K562 (cell line): Measurements from ENCODE around the gene SNX27. TPM values are rescaled to one million over a fixed set of nuclear protein-coding genes. Genes with fewer than 3 reads are reported as not detected.

ENCODE experiments used
- ATAC-seq: fragments of 200-7000 bp; cut with Tn5 transposase; 3 replicates; pipeline ENCODE4 v1.9.1; 2020; ENCODE audit warnings: moderate library complexity
- BruUV-seq: library from RNA; stranded (reverse); fragments of 400-500 nt; replicated peaks from 2 replicates; lab custom pipeline; 2021; lab: Mats Ljungman, UMichigan
- CTCF ChIA-PET: fragments of 300-600 bp; formaldehyde crosslinking; extraction: SDS; loops from one replicate; lab custom pipeline; 2021; ENCODE audit warnings: low intra/inter-chr PET ratio; lab: Yijun Ruan, JAX
- POLR2A ChIA-PET: fragments of 300-600, 350-650 bp; sonication (Branson Sonifier 250); formaldehyde crosslinking; extraction: SDS; loops from one replicate; lab custom pipeline; 2021; ENCODE audit warnings: antibody characterized with exemption, inconsistent platforms; lab: Yijun Ruan, JAX
- DNase-seq, 4 experiments: peaks; one replicate each; pipeline versions ENCODE4 v3.0.0 to v3.0.0-alpha.2; 2011 to 2018; ENCODE audit warnings: low spot score in 3 of 4, mixed read lengths in 3 of 4; ENCODE audit errors: extremely low read depth in 1 of 4
- FAIRE-seq: peaks from 2 replicates; lab custom pipeline; 2011; peaks lifted over from hg19 to GRCh38; lab: Jason Lieb, UNC
- H2AFZ ChIP-seq: 2 replicates; pipeline ENCODE4 v1.6.0; 2011; ENCODE audit warnings: low read depth, low read length, control low read depth, inconsistent platforms
- H3K27ac ChIP-seq: fragments of 200-600 bp; 3 replicates; pipeline ENCODE4 v1.8.0; 2011; ENCODE audit warnings: low read depth, mild to moderate bottlenecking, control low read depth, inconsistent platforms, low read length, moderate library complexity, mixed read lengths; ENCODE audit errors: extremely low read depth
- H3K27me3 ChIP-seq, 2 experiments: fragments of 300-600 bp in 1 of 2; 2 replicates in 1 of 2; 3 replicates in 1 of 2; pipeline versions ENCODE4 v1.6.0 to v1.8.0; 2011; ENCODE audit warnings: inconsistent platforms in 2 of 2, low read length in 2 of 2, mild to moderate bottlenecking in 1 of 2, mixed read lengths in 1 of 2, moderate library complexity in 1 of 2; ENCODE audit not compliant: control insufficient read depth in 2 of 2, insufficient read depth in 2 of 2
- H3K36me3 ChIP-seq: fragments of 300-600 bp; 3 replicates; pipeline ENCODE4 v1.8.0; 2011; ENCODE audit warnings: mild to moderate bottlenecking, low read length, inconsistent platforms; ENCODE audit not compliant: control insufficient read depth, insufficient read depth
- H3K4me1 ChIP-seq, 2 experiments: fragments of 200-600 bp in 1 of 2; replicated peaks in 1 of 2; 2 replicates in 1 of 2; 3 replicates in 1 of 2; pipeline versions ENCODE4 v1.5.1 to v1.8.0; 2011; ENCODE audit warnings: inconsistent platforms in 2 of 2, low read length in 2 of 2, mild to moderate bottlenecking in 1 of 2, mixed read lengths in 1 of 2, moderate library complexity in 1 of 2; ENCODE audit not compliant: control insufficient read depth in 2 of 2, insufficient read depth in 2 of 2
- H3K4me2 ChIP-seq: 2 replicates; pipeline ENCODE4 v1.6.1; 2011; ENCODE audit warnings: low read length, control low read depth, inconsistent platforms, mixed read lengths; ENCODE audit not compliant: insufficient read depth
- H3K4me3 ChIP-seq: fragments of 200-600 bp; sonication (generic), shearing (Covaris generic); 2 replicates; pipeline ENCODE4 v1.5.1; 2016; ENCODE audit warnings: control low read depth, inconsistent platforms
- H3K79me2 ChIP-seq: fragments of 200-600 bp; 3 replicates; pipeline ENCODE4 v1.8.0; 2011; ENCODE audit warnings: low read length, inconsistent platforms; ENCODE audit not compliant: control insufficient read depth, insufficient read depth
- H3K9ac ChIP-seq, 2 experiments: 2 replicates each; pipeline versions ENCODE4 v1.6.0 to v1.6.1; 2011; ENCODE audit warnings: low read depth in 2 of 2, low read length in 2 of 2, control low read depth in 1 of 2, inconsistent platforms in 1 of 2, mild to moderate bottlenecking in 1 of 2, mixed read lengths in 1 of 2; ENCODE audit not compliant: insufficient read depth in 1 of 2
- H3K9me1 ChIP-seq: one replicate; pipeline ENCODE4 v1.6.0; 2011; ENCODE audit warnings: inconsistent platforms, mild to moderate bottlenecking, low read length, moderate library complexity; ENCODE audit not compliant: control insufficient read depth, insufficient read depth
- H3K9me3 ChIP-seq: replicated peaks from 2 replicates; pipeline ENCODE4 v1.5.1; 2011; ENCODE audit warnings: low read depth, low read length, inconsistent platforms; ENCODE audit not compliant: control insufficient read depth, insufficient read depth
- H4K20me1 ChIP-seq: replicated peaks from 2 replicates; pipeline ENCODE4 v1.6.1; 2011; ENCODE audit warnings: low read length, inconsistent platforms, mixed read lengths; ENCODE audit not compliant: control insufficient read depth, insufficient read depth
- ERF ChIP-seq: fragments of 450-650 bp; formaldehyde crosslinking; IDR thresholded peaks from 2 replicates; pipeline ENCODE4 v1.4.0; 2020; ENCODE audit warnings: mild to moderate bottlenecking, mixed read lengths
- FOXK1 ChIP-seq: sonication (generic); formaldehyde crosslinking; IDR thresholded peaks from 2 replicates; pipeline ENCODE4 v1.8.0; 2022; ENCODE audit warnings: missing genetic modification reagents, mild to moderate bottlenecking, borderline replicate concordance
- RBM14 ChIP-seq: fragments of 200-400 bp; formaldehyde crosslinking; IDR thresholded peaks from 2 replicates; pipeline ENCODE4 v1.6.1; 2018; ENCODE audit warnings: low read depth, mild to moderate bottlenecking, low read length, moderate library complexity, borderline replicate concordance; ENCODE audit not compliant: insufficient read depth
- RBM15 ChIP-seq: fragments of 200-400 bp; formaldehyde crosslinking; IDR thresholded peaks from 2 replicates; pipeline ENCODE4 v1.6.1; 2018; ENCODE audit warnings: mild to moderate bottlenecking, low read length, moderate library complexity; ENCODE audit not compliant: insufficient read depth
- RBM34 ChIP-seq: fragments of 200-400 bp; formaldehyde crosslinking; IDR thresholded peaks from 2 replicates; pipeline ENCODE4 v1.6.1; 2018; ENCODE audit warnings: low read length, borderline replicate concordance; ENCODE audit not compliant: insufficient read depth
- SMARCA5 ChIP-seq: fragments of 450-650 bp; IDR thresholded peaks from 2 replicates; pipeline ENCODE4 v1.6.1; 2016
- SRSF7 ChIP-seq: fragments of 200-400 bp; formaldehyde crosslinking; optimal IDR thresholded peaks from 2 replicates; pipeline ENCODE3; 2017; ENCODE audit warnings: mild to moderate bottlenecking, low read depth, low read length
- ZBTB43 ChIP-seq: sonication (generic); formaldehyde crosslinking; IDR thresholded peaks from 2 replicates; pipeline ENCODE4 v1.8.0; 2023; ENCODE audit warnings: mild to moderate bottlenecking, missing genetic modification reagents
- ZKSCAN1 ChIP-seq: fragments of 150-350 bp; IDR thresholded peaks from 2 replicates; pipeline ENCODE4 v1.6.1; 2016; ENCODE audit warnings: low read depth, low read length
- ZMIZ1 ChIP-seq, 2 experiments: fragments of 150-350 bp in 1 of 2; IDR thresholded peaks; 2 replicates each; pipeline ENCODE4 v1.6.1; 2012 to 2016; ENCODE audit warnings: low read depth in 2 of 2, low read length in 2 of 2, mild to moderate bottlenecking in 1 of 2, moderate library complexity in 1 of 2
- ZNF324 ChIP-seq: fragments of 250-450 bp; sonication (Bioruptor Pico); IDR thresholded peaks from 2 replicates; pipeline ENCODE4 v1.4.0; 2020; ENCODE audit warnings: mild to moderate bottlenecking
- ZNF780A ChIP-seq: fragments of 250-450 bp; sonication (Bioruptor Pico); IDR thresholded peaks from 2 replicates; pipeline ENCODE4 v1.5.0; 2021; ENCODE audit warnings: mild to moderate bottlenecking
- WGBS: fragments of 100-300 bp; shearing (Covaris generic); methylation state at CpG from one replicate; pipeline ENCODE4 v1.1.6; 2016; ENCODE audit warnings: low coverage, mixed read lengths; ENCODE audit not compliant: insufficient coverage; ENCODE audit errors: missing lambda C conversion rate; 5-methylcytosine and 5-hydroxymethylcytosine counted together
- in situ Hi-C: fragments of 300-500 bp; cut with MboI; formaldehyde crosslinking; loops from 4 replicates; pipeline ENCODE4 v1.15.0; 2018; ENCODE audit warnings: inconsistent platforms, mixed read lengths
- intact Hi-C: fragments of 100-400 bp; cut with micrococcal nuclease; formaldehyde crosslinking; loops from 2 replicates; pipeline ENCODE4 v1.14.2; 2022
- polyA plus RNA-seq, 8 experiments: library from polyadenylated mRNA; depleted of rRNA in 4 of 8; stranded (reverse) in 5 of 8; unstranded in 3 of 8; fragments of >200 nt; fragmentation: Nextera tagmentation in 2 of 8; fragmentation: Illumina TruSeq in 1 of 8; extraction: Ambion mirVana in 2 of 8; extraction: Trizol in 1 of 8; gene quantifications; 2 replicates each; pipeline versions ENCODE4 v1.2.1 to v1.2.3, GENCODE V29; 2011 to 2014; ENCODE audit warnings: inconsistent platforms in 1 of 8, missing spikeins in 1 of 8
- total RNA-seq, 7 experiments: library from RNA; depleted of rRNA in 6 of 7; stranded (reverse); fragments of >200 nt in 6 of 7; fragmentation: Illumina TruSeq in 2 of 7; extraction: Trizol in 2 of 7; gene quantifications; 2 replicates each; pipeline versions ENCODE4 v1.2.1 to v1.2.3, GENCODE V29; 2011 to 2021; ENCODE audit warnings: low replicate concordance in 1 of 7

Gene SNX27
- total and polyA plus RNA-seq, 9 of the 15 experiments (the other 6 are each of a cell fraction or from before 2014, with no cell fraction given): 4.5 to 18.7 (median 10.1) TPM

- BruUV-seq: no TSS peak
- H4K20me1 ChIP-seq: no peaks in the 10 kb centered on the region
Observed at GRCh38 chr1:151741516-151741915, 129.7 kb downstream of the SNX27 start.

More at GRCh38 chr1:151741516-151741915, 129.7 kb downstream of the SNX27 start:
- peaks cover 4 to 9% of the 10 kb centered on the region in 2 experiments; a peak in 4 of 5 replicates for H3K4me1 ChIP-seq
- H3K4me2 ChIP-seq: no peak overlapping the region
- DNase-seq (no peak), FAIRE-seq (no peak), ATAC-seq (no peak)
- no peaks in the 10 kb centered on the region for H3K79me2 ChIP-seq
- H3K27ac ChIP-seq: no peak overlapping the region
- H3K9ac ChIP-seq: no peak overlapping the region
- WGBS: 36% methylated on average over 4 of the region's 4 CpGs
- in situ Hi-C loops: no loop called here
- H3K36me3 ChIP-seq: no peaks in the 10 kb centered on the region
- no peaks in the 10 kb centered on the region for H3K27me3 ChIP-seq
- H3K9me3 ChIP-seq: peaks cover 11% of the 10 kb centered on the region
- no peaks in the 10 kb centered on the region for H3K9me1 ChIP-seq
- CTCF ChIA-PET: no interaction called here
- H3K4me3 ChIP-seq: no peak overlapping the region
- TF ChIP-seq ZNF324 (CRISPR knock-in tag) (no peak), ZMIZ1 (IDR thresholded peaks at IDR 0.05; ENCODE audit: low read depth in 2 of 2, low read length in 2 of 2) (no peak), ZNF780A (CRISPR knock-in tag) (no peak), SMARCA5 (no peak), RBM14 (no peak), FOXK1 (no peak), ERF (no peak), SRSF7 (no peak), ZKSCAN1 (no peak), RBM15 (no peak), RBM34 (no peak), ZBTB43 (CRISPR knock-in tag) (no peak)
- intact Hi-C loops: no loop called here
- H2AFZ ChIP-seq: no peak overlapping the region; the same call in 1 of the 2 replicates
- POLR2A ChIA-PET: interaction anchor here (0.6 kb wide), 2 partner anchors 59 to 207 kb away, joined by 4 read pairs; no protein-coding TSS in a partner anchor
